Natural killer cell (primary cell): Measurements from ENCODE around the gene NR2C2. TPM values are rescaled to one million over a fixed set of nuclear protein-coding genes. Genes with fewer than 3 reads are reported as not detected.

ENCODE experiments used
- ATAC-seq, 3 donors: fragments of 150-1000 bp in 2 of 3; fragments of 200-7000 bp in 1 of 3; cut with Tn5 transposase; 1 replicate in 1 of 3; 2 replicates in 2 of 3; pipeline ENCODE4 v1.10.0; 2021; ENCODE audit warnings: mild to moderate bottlenecking in 2 of 3, moderate library complexity in 2 of 3
- DNase-seq, 2 donors: peaks; one replicate each; pipeline versions ENCODE4 v3.0.0 to v3.0.0-alpha.2; 2013 to 2021; ENCODE audit warnings: mixed read lengths in 1 of 2
- H3K27ac ChIP-seq: one replicate; pipeline ENCODE4 v1.5.1; 2013; ENCODE audit warnings: mild to moderate bottlenecking, low read length
- H3K27me3 ChIP-seq: one replicate; pipeline ENCODE4 v1.6.1; 2013; ENCODE audit warnings: low read length; ENCODE audit not compliant: control insufficient read depth, insufficient read depth
- H3K36me3 ChIP-seq: one replicate; pipeline ENCODE4 v1.6.1; 2013; ENCODE audit warnings: low read length; ENCODE audit not compliant: control insufficient read depth, insufficient read depth
- H3K4me1 ChIP-seq: one replicate; pipeline ENCODE4 v1.6.1; 2013; ENCODE audit warnings: low read length; ENCODE audit not compliant: control insufficient read depth, insufficient read depth
- H3K4me3 ChIP-seq: one replicate; pipeline ENCODE4 v1.5.1; 2013; ENCODE audit warnings: low read length
- H3K9me3 ChIP-seq: one replicate; pipeline ENCODE4 v1.6.1; 2013; ENCODE audit warnings: low read length; ENCODE audit not compliant: control insufficient read depth, insufficient read depth
- H3K27ac Mint-ChIP-seq, 2 donors: one replicate each; pipeline ENCODE4 v1.8.0; 2022; ENCODE audit warnings: mild to moderate bottlenecking in 2 of 2, mixed read lengths in 2 of 2, moderate library complexity in 1 of 2
- H3K27me3 Mint-ChIP-seq, 2 donors: one replicate each; pipeline ENCODE4 v1.8.0; 2022; ENCODE audit warnings: low read depth in 2 of 2, mixed read lengths in 2 of 2
- H3K36me3 Mint-ChIP-seq: one replicate; pipeline ENCODE4 v1.8.0; 2022; ENCODE audit warnings: mixed read lengths
- H3K4me1 Mint-ChIP-seq, 2 donors: one replicate each; pipeline ENCODE4 v1.8.0; 2022; ENCODE audit warnings: mixed read lengths in 2 of 2
- H3K4me3 Mint-ChIP-seq: one replicate; pipeline ENCODE4 v1.8.0; 2022; ENCODE audit warnings: mild to moderate bottlenecking, moderate library complexity, mixed read lengths
- H3K9me3 Mint-ChIP-seq, 2 donors: one replicate each; pipeline ENCODE4 v1.8.0; 2022; ENCODE audit warnings: mixed read lengths in 2 of 2
- CTCF ChIP-seq: fragments of 200-600 bp; IDR thresholded peaks from one replicate; pipeline ENCODE4 v1.8.0; 2022; ENCODE audit warnings: antibody characterized with exemption
- WGBS: methylation state at CpG from one replicate; pipeline ENCODE4 v1.1.7; 2013; ENCODE audit warnings: missing lambda C conversion rate; ENCODE audit not compliant: insufficient coverage; 5-methylcytosine and 5-hydroxymethylcytosine counted together
- intact Hi-C: fragments of 100-400 bp; cut with micrococcal nuclease; formaldehyde crosslinking; loops from one replicate; pipeline ENCODE4 v1.14.2; 2022
- total RNA-seq, 4 donors: library from RNA; stranded (reverse); fragments of 120-200 nt in 1 of 4; gene quantifications; one replicate each; pipeline versions ENCODE4 v1.2.3 to v1.2.4, GENCODE V29; 2013 to 2022

NR2C2 gene
- total RNA-seq, 3 donors from 2014 or later (not counting 1 experiment from before 2014, with no cell fraction given), result 70.4 to 94.3 (median 81.6) TPM

GRCh38 chr3:14957925-14958324 is 10.5 kb downstream of the NR2C2 start:
- Mint-ChIP-seq H3K4me3 (no peak overlapping the region), H3K27me3 (no peaks in the 10 kb centered on the region), H3K27ac (peak overlapping the region; percentile 94 to 96), H3K4me1 (peaks cover 30 to 44% of the 10 kb centered on the region in 2 donors), H3K36me3 (no peaks in the 10 kb centered on the region), H3K9me3 (no peaks in the 10 kb centered on the region)
- DNase-seq (no peak), ATAC-seq (no peak)
- TF ChIP-seq CTCF, result no peak
- Histone ChIP-seq H3K36me3 (peaks cover 8% of the 10 kb centered on the region), H3K4me1 (peaks cover 9% of the 10 kb centered on the region), H3K9me3 (no peaks in the 10 kb centered on the region), H3K27me3 (no peaks in the 10 kb centered on the region), H3K4me3 (no peak overlapping the region), H3K27ac (no peak overlapping the region)
- WGBS, result 52% methylated on average over 1 of the region's 1 CpG
- intact Hi-C loops, result no loop called here

- no peak for TF ChIP-seq CTCF
- Mint-ChIP-seq H3K4me1 (peaks cover 30 to 39% of the 10 kb centered on the region in 2 donors), H3K4me3 (peak overlapping the region; percentile 97), H3K27me3 (no peaks in the 10 kb centered on the region), H3K27ac (peak overlapping the region; percentile 94 to 96), H3K9me3 (no peaks in the 10 kb centered on the region), H3K36me3 (no peaks in the 10 kb centered on the region)
- peak in 1 of 2 donors; percentile 35 for DNase-seq
- peaks cover 10% of the 10 kb centered on the region for H3K36me3 ChIP-seq
- WGBS, result 11% methylated on average over 1 of the region's 2 CpGs
- no peaks in the 10 kb centered on the region for H3K27me3 ChIP-seq
- peak; percentile 56 to 80 (median 73) for ATAC-seq
- intact Hi-C loops, result no loop called here
- H3K9me3 ChIP-seq, result no peaks in the 10 kb centered on the region
- H3K4me1 ChIP-seq, result peaks cover 9% of the 10 kb centered on the region
- H3K4me3 ChIP-seq, result peak overlapping the region; percentile 11
- peak overlapping the region; percentile 73 for H3K27ac ChIP-seq
These were observed 12.1 kb downstream of the NR2C2 start for GRCh38 chr3:14959359-14959943.

- intact Hi-C loops, result no loop called here
- Mint-ChIP-seq H3K36me3 (peaks cover 8% of the 10 kb centered on the region), H3K9me3 (no peaks in the 10 kb centered on the region), H3K4me3 (no peak overlapping the region), H3K4me1 (peaks cover 16 to 27% of the 10 kb centered on the region in 2 donors), H3K27me3 (no peaks in the 10 kb centered on the region), H3K27ac (no peak overlapping the region)
- Histone ChIP-seq H3K4me1 (peaks cover 9% of the 10 kb centered on the region), H3K36me3 (peaks cover 5% of the 10 kb centered on the region), H3K27ac (no peak overlapping the region), H3K9me3 (no peaks in the 10 kb centered on the region), H3K4me3 (no peak overlapping the region), H3K27me3 (no peaks in the 10 kb centered on the region)
- DNase-seq, result no peak
- no peak for ATAC-seq
- no peak for TF ChIP-seq CTCF
- WGBS, result 96% methylated on average over 5 of the region's 5 CpGs
These were observed 15.4 kb downstream of the NR2C2 start for GRCh38 chr3:14962762-14963161.

GRCh38 chr3:14967285-14967684 is 19.9 kb downstream of the NR2C2 start:
- intact Hi-C loops, result no loop called here
- no peak for TF ChIP-seq CTCF
- H3K27me3 ChIP-seq, result no peaks in the 10 kb centered on the region
- no peak overlapping the region for H3K27ac ChIP-seq
- WGBS, result 100% methylated on average over 1 of the region's 1 CpG
- Mint-ChIP-seq H3K36me3 (peaks cover 8% of the 10 kb centered on the region), H3K9me3 (no peaks in the 10 kb centered on the region), H3K4me1 (peaks cover 10 to 14% of the 10 kb centered on the region in 2 donors), H3K4me3 (no peak overlapping the region), H3K27me3 (no peaks in the 10 kb centered on the region), H3K27ac (peak overlapping the region in 1 of 2 donors; percentile 66)
- no peak for ATAC-seq
- peaks cover 8% of the 10 kb centered on the region for H3K36me3 ChIP-seq
- H3K4me3 ChIP-seq, result no peak overlapping the region
- no peak for DNase-seq
- no peaks in the 10 kb centered on the region for H3K4me1 ChIP-seq
- H3K9me3 ChIP-seq, result no peaks in the 10 kb centered on the region
